CD4-positive, alpha-beta memory T cell (primary cell): Measurements from ENCODE around the gene SCO1. TPM values are rescaled to one million over a fixed set of nuclear protein-coding genes. Genes with fewer than 3 reads are reported as not detected.

ENCODE experiments used
- CTCF ChIA-PET: fragments of 350-600 bp; sonication (Branson Sonifier 250); formaldehyde crosslinking; loops from one replicate; lab custom pipeline; 2021; ENCODE audit warnings: inconsistent platforms; ENCODE audit not compliant: partially characterized antibody; lab: Charles Lee
- POLR2A ChIA-PET: fragments of 350-600 bp; sonication (Branson Sonifier 250); formaldehyde crosslinking; loops from one replicate; lab custom pipeline; 2021; ENCODE audit not compliant: partially characterized antibody; lab: Charles Lee
- DNase-seq, 5 donors: peaks; one replicate each; pipeline versions ENCODE4 v3.0.0 to v3.0.0-alpha.2; 2020 to 2022; ENCODE audit warnings: mixed read lengths in 1 of 5
- H3K27ac ChIP-seq: one replicate; pipeline ENCODE4 v1.7.0; 2013; ENCODE audit warnings: low read depth, low read length
- H3K27me3 ChIP-seq: 2 replicates; pipeline ENCODE4 v1.7.0; 2013; ENCODE audit warnings: mild to moderate bottlenecking, low read length, moderate library complexity; ENCODE audit not compliant: insufficient read depth
- H3K36me3 ChIP-seq: 2 replicates; pipeline ENCODE4 v1.7.0; 2013; ENCODE audit warnings: mild to moderate bottlenecking, low read length, moderate library complexity; ENCODE audit not compliant: insufficient read depth
- H3K4me1 ChIP-seq: 2 replicates; pipeline ENCODE4 v1.7.0; 2013; ENCODE audit warnings: mild to moderate bottlenecking, low read length, moderate library complexity; ENCODE audit not compliant: insufficient read depth
- H3K4me3 ChIP-seq, 2 donors: one replicate each; pipeline ENCODE4 v1.7.0; 2013; ENCODE audit warnings: low read length in 2 of 2, mild to moderate bottlenecking in 1 of 2
- H3K9me3 ChIP-seq, 2 donors: one replicate each; pipeline ENCODE4 v1.7.0; 2013; ENCODE audit warnings: low read length in 2 of 2, control low read depth in 1 of 2; ENCODE audit not compliant: control insufficient read depth in 1 of 2
- H3K27ac Mint-ChIP-seq, 7 donors: one replicate each; pipeline ENCODE4 v1.8.0; 2020 to 2021; ENCODE audit warnings: mixed read lengths in 7 of 7, mild to moderate bottlenecking in 6 of 7, inconsistent platforms in 3 of 7, moderate library complexity in 3 of 7
- H3K27me3 Mint-ChIP-seq, 2 donors: one replicate each; pipeline ENCODE4 v1.8.0; 2020 to 2021; ENCODE audit warnings: mixed read lengths in 2 of 2
- H3K36me3 Mint-ChIP-seq, 2 donors: one replicate each; pipeline ENCODE4 v1.8.0; 2020 to 2021; ENCODE audit warnings: mixed read lengths in 2 of 2, inconsistent platforms in 1 of 2, mild to moderate bottlenecking in 1 of 2
- H3K4me1 Mint-ChIP-seq, 4 donors: one replicate each; pipeline ENCODE4 v1.8.0; 2020 to 2021; ENCODE audit warnings: mixed read lengths in 4 of 4, mild to moderate bottlenecking in 1 of 4
- H3K4me3 Mint-ChIP-seq, 8 donors: one replicate each; pipeline ENCODE4 v1.8.0; 2020 to 2021; ENCODE audit warnings: mixed read lengths in 8 of 8, mild to moderate bottlenecking in 7 of 8, moderate library complexity in 6 of 8, inconsistent platforms in 3 of 8
- H3K9me3 Mint-ChIP-seq, 8 donors: one replicate each; pipeline ENCODE4 v1.8.0; 2020 to 2021; ENCODE audit warnings: mixed read lengths in 8 of 8, mild to moderate bottlenecking in 5 of 8, inconsistent platforms in 3 of 8, moderate library complexity in 1 of 8
- intact Hi-C: fragments of 100-400 bp; cut with micrococcal nuclease; formaldehyde crosslinking; loops from one replicate; pipeline ENCODE4 v1.15.1; 2023
- polyA plus RNA-seq, 2 donors: library from polyadenylated mRNA; unstranded; fragments of 300-500 nt; fragmentation: Illumina TruSeq; gene quantifications; one replicate each; pipeline ENCODE4 v1.2.3, GENCODE V29; 2021
- total RNA-seq, 2 experiments: library from RNA; stranded (reverse); gene quantifications; one replicate each; pipeline ENCODE4 v1.2.3, GENCODE V29; 2021

The SCO1 gene
- total and polyA plus RNA-seq, 4 experiments from 2014 or later, result 12.9 to 26.1 (median 23.1) TPM

DNA sequence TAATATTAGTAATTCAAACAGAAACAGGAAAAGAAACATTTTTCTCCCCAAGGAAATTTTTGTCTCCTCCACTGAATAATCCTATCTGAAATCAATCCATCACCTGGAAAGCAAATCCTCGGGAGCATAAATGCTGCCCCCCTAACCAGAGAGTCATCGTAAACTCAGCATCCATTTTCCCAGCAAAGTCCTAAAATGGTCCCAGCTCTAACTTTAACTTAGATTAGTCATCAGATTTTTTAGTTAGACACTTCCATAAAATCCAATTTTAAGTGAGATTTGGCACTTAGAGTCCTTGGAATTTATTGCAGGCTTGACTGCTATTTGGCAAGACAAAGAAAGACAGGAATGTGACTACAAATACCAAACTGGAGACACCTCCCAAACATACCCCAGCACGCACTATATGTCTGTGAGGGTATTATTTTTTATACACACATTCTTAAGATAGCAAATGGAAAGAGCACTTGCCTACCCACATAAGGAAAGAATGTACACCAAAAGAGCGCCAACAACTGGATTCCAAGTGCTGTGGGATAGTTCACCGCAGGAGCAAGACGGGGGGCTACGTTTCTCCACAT lies 15.4 kb downstream of the SCO1 start:
- peaks cover 30% of the 10 kb centered on the region for H3K36me3 ChIP-seq
- ChIA-PET POLR2A (no interaction called here), CTCF (interaction anchor here (0.9 kb wide), 1 partner anchor 35 kb away, joined by 3 read pairs; no protein-coding TSS in a partner anchor)
- no peaks in the 10 kb centered on the region for H3K27me3 ChIP-seq
- no peak overlapping the region for H3K27ac ChIP-seq
- Mint-ChIP-seq H3K36me3 (peaks cover 75 to 79% of the 10 kb centered on the region in 2 donors), H3K4me1 (peaks cover 0 to 4% (median 2%) of the 10 kb centered on the region in 4 donors), H3K4me3 (no peak overlapping the region), H3K9me3 (no peaks in the 10 kb centered on the region), H3K27me3 (no peaks in the 10 kb centered on the region), H3K27ac (no peak overlapping the region)
- no peaks in the 10 kb centered on the region for H3K4me1 ChIP-seq
- H3K9me3 ChIP-seq, result no peaks in the 10 kb centered on the region
- intact Hi-C loops, result no loop called here
- no peak overlapping the region for H3K4me3 ChIP-seq
- DNase-seq, result no peak

- H3K4me3 Mint-ChIP-seq, result no peak overlapping the region
- Histone ChIP-seq H3K27ac (no peak overlapping the region), H3K4me1 (no peaks in the 10 kb centered on the region), H3K9me3 (no peaks in the 10 kb centered on the region), H3K4me3 (no peak overlapping the region), H3K27me3 (no peaks in the 10 kb centered on the region), H3K36me3 (peaks cover 8% of the 10 kb centered on the region)
- H3K36me3 Mint-ChIP-seq, result peaks cover 34 to 57% of the 10 kb centered on the region in 2 donors
- H3K27ac Mint-ChIP-seq, result no peak overlapping the region
- intact Hi-C loops, result no loop called here
- no peaks in the 10 kb centered on the region for H3K4me1 Mint-ChIP-seq
- ChIA-PET POLR2A (no interaction called here), CTCF (interaction anchor here (1.4 to 2.9 kb wide), 2 partner anchors 28 to 57 kb away, joined by 4 to 11 read pairs; no protein-coding TSS in a partner anchor)
- DNase-seq, result no peak
- H3K9me3 Mint-ChIP-seq, result no peaks in the 10 kb centered on the region
- H3K27me3 Mint-ChIP-seq, result no peaks in the 10 kb centered on the region
These were observed 22.6 kb downstream of the SCO1 start for GRCh38 chr17:10674704-10675103.

GRCh38 chr17:10673312-10673711 lies 24.0 kb downstream of the SCO1 start:
- Histone ChIP-seq H3K4me3 (no peak overlapping the region), H3K27me3 (no peaks in the 10 kb centered on the region), H3K27ac (no peak overlapping the region), H3K4me1 (no peaks in the 10 kb centered on the region), H3K9me3 (no peaks in the 10 kb centered on the region), H3K36me3 (peaks cover 8% of the 10 kb centered on the region)
- Mint-ChIP-seq H3K36me3 (peaks cover 25 to 47% of the 10 kb centered on the region in 2 donors), H3K4me1 (no peaks in the 10 kb centered on the region), H3K9me3 (no peaks in the 10 kb centered on the region), H3K27me3 (no peaks in the 10 kb centered on the region), H3K27ac (no peak overlapping the region), H3K4me3 (no peak overlapping the region)
- intact Hi-C loops, result no loop called here
- ChIA-PET CTCF (interaction anchor here (1.2 to 2.9 kb wide), 3 partner anchors 26 to 56 kb away, joined by 3 to 11 read pairs (median 4); no protein-coding TSS in a partner anchor), POLR2A (no interaction called here)
- DNase-seq, result no peak

DNA sequence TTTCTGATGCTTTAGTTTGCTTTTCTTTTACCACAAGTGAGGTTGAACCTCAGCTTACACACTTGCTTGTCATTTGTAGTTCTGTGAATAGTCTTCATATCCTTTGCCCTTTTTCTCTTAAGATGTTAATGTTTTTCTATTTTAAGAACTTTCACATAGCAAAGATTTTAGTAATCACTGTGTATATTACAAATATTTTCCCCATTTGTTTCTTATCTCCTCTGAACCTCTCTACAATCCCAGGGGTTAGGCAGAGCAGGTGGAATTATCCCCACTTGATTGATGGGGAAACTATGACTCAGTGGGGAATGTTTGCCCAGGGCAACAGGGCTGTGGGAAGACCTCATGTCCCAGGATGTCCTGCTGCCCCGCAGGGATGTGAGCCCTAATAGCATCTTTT lies 28.6 kb downstream of the SCO1 start:
- Histone ChIP-seq H3K36me3 (no peaks in the 10 kb centered on the region), H3K4me1 (no peaks in the 10 kb centered on the region), H3K27ac (no peak overlapping the region), H3K27me3 (no peaks in the 10 kb centered on the region), H3K4me3 (no peak overlapping the region), H3K9me3 (no peaks in the 10 kb centered on the region)
- intact Hi-C loops, result no loop called here
- no peak for DNase-seq
- Mint-ChIP-seq H3K4me3 (no peak overlapping the region), H3K4me1 (no peaks in the 10 kb centered on the region), H3K27ac (no peak overlapping the region), H3K9me3 (no peaks in the 10 kb centered on the region), H3K36me3 (peaks cover 8 to 18% of the 10 kb centered on the region in 2 donors), H3K27me3 (no peaks in the 10 kb centered on the region)
- CTCF ChIA-PET, result no interaction called here
- POLR2A ChIA-PET, result no interaction called here

DNA sequence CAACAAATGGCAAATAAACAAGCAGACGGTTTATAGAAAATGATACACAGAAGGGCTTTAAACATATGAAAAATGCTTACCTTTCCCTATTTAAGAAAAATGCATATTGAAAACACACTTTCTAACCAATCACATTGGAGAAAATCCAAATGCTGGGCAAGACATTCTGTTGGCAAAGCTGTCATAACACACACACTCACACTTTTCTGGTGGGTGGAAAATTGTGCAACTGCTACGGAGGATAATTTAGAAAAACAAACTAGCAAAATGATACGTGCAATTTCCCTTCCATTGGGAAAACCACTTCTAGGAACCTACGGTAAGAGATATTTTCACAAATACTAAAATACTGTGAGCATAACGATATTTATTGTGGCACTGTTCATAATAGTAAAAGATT lies 30.4 kb downstream of the SCO1 start:
- H3K4me1 ChIP-seq, result no peaks in the 10 kb centered on the region
- H3K27me3 ChIP-seq, result no peaks in the 10 kb centered on the region
- H3K27ac Mint-ChIP-seq, result no peak overlapping the region
- H3K4me3 ChIP-seq, result no peak overlapping the region
- no peaks in the 10 kb centered on the region for H3K36me3 ChIP-seq
- POLR2A ChIA-PET, result no interaction called here
- H3K9me3 ChIP-seq, result no peaks in the 10 kb centered on the region
- no peaks in the 10 kb centered on the region for H3K27me3 Mint-ChIP-seq
- CTCF ChIA-PET, result interaction anchor here (2.3 kb wide), 1 partner anchor 17 kb away, joined by 9 read pairs; no protein-coding TSS in a partner anchor
- H3K36me3 Mint-ChIP-seq, result peaks cover 5 to 13% of the 10 kb centered on the region in 2 donors
- H3K4me3 Mint-ChIP-seq, result no peak overlapping the region
- no peaks in the 10 kb centered on the region for H3K9me3 Mint-ChIP-seq
- no peaks in the 10 kb centered on the region for H3K4me1 Mint-ChIP-seq
- no peak overlapping the region for H3K27ac ChIP-seq
- no peak for DNase-seq
- intact Hi-C loops, result no loop called here

- Histone ChIP-seq H3K36me3 (no peaks in the 10 kb centered on the region), H3K4me3 (no peak overlapping the region), H3K27ac (no peak overlapping the region), H3K9me3 (no peaks in the 10 kb centered on the region), H3K4me1 (no peaks in the 10 kb centered on the region), H3K27me3 (no peaks in the 10 kb centered on the region)
- intact Hi-C loops, result no loop called here
- CTCF ChIA-PET, result interaction anchor here (1.1 to 6.4 kb wide), 4 partner anchors 19 to 47 kb away, joined by 3 to 26 read pairs (median 8); no protein-coding TSS in a partner anchor
- Mint-ChIP-seq H3K4me3 (no peak overlapping the region), H3K27me3 (no peaks in the 10 kb centered on the region), H3K36me3 (peaks cover 8 to 15% of the 10 kb centered on the region in 2 donors), H3K4me1 (no peaks in the 10 kb centered on the region), H3K27ac (no peak overlapping the region), H3K9me3 (no peaks in the 10 kb centered on the region)
- no peak for DNase-seq
- POLR2A ChIA-PET, result no interaction called here
These were observed 32.8 kb downstream of the SCO1 start for GRCh38 chr17:10664571-10664970.

GRCh38 chr17:10663231-10663630 lies 34.1 kb downstream of the SCO1 start:
- H3K4me1 Mint-ChIP-seq, result no peaks in the 10 kb centered on the region
- no peaks in the 10 kb centered on the region for H3K9me3 ChIP-seq
- ChIA-PET POLR2A (no interaction called here), CTCF (interaction anchor here (6.4 kb wide), 1 partner anchor 17 kb away, joined by 26 read pairs; no protein-coding TSS in a partner anchor)
- no peaks in the 10 kb centered on the region for H3K9me3 Mint-ChIP-seq
- H3K4me1 ChIP-seq, result no peaks in the 10 kb centered on the region
- peaks cover 17 to 19% of the 10 kb centered on the region in 2 donors for H3K36me3 Mint-ChIP-seq
- no peak overlapping the region for H3K4me3 ChIP-seq
- no peaks in the 10 kb centered on the region for H3K27me3 Mint-ChIP-seq
- H3K27me3 ChIP-seq, result no peaks in the 10 kb centered on the region
- no peak for DNase-seq
- no peak overlapping the region for H3K27ac ChIP-seq
- no peaks in the 10 kb centered on the region for H3K36me3 ChIP-seq
- H3K4me3 Mint-ChIP-seq, result no peak overlapping the region
- peak overlapping the region in 1 of 7 donors; percentile 46 for H3K27ac Mint-ChIP-seq
- intact Hi-C loops, result no loop called here
